Measurements from ENCODE around the gene PDIA2.

DNA sequence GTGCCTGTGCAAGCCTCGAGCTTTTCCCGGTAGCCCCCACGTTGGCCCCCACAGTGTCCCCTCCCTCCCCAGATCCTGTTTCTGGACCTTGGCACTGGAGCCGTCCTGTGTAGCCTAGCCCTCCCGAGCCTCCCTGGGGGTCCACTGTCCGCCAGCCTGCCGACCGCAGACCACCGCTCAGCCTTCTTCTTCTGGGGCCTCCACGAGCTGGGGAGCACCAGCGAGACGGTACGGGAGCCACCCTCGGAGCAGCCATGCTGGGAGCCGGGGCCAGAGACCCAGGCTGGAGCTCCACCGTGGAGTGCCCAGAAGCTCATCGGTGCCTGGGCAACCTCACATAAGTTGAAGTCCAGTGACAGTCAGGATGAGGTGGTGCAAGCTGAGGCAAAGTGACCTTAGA, 19.0 kb upstream of the PDIA2 start:
- TF ChIP-seq, protein P1, sequence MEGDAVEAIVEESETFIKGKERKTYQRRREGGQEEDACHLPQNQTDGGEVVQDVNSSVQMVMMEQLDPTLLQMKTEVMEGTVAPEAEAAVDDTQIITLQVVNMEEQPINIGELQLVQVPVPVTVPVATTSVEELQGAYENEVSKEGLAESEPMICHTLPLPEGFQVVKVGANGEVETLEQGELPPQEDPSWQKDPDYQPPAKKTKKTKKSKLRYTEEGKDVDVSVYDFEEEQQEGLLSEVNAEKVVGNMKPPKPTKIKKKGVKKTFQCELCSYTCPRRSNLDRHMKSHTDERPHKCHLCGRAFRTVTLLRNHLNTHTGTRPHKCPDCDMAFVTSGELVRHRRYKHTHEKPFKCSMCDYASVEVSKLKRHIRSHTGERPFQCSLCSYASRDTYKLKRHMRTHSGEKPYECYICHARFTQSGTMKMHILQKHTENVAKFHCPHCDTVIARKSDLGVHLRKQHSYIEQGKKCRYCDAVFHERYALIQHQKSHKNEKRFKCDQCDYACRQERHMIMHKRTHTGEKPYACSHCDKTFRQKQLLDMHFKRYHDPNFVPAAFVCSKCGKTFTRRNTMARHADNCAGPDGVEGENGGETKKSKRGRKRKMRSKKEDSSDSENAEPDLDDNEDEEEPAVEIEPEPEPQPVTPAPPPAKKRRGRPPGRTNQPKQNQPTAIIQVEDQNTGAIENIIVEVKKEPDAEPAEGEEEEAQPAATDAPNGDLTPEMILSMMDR (conservative IDR thresholded peaks at IDR 0.05): no peak
- no peak for TF ChIP-seq ZFX (IDR thresholded peaks at IDR 0.05)
